ENCODE measurements around the gene MGAT4A. TPM values are rescaled to one million over a fixed set of nuclear protein-coding genes. Genes with fewer than 3 reads are reported as not detected.
A peak's percentile ranks its signal among the peaks of the same experiment; 100 is the strongest.

MGAT4A gene
- total and polyA plus RNA-seq, 4 donors: 16.1 to 43.7 (median 31.9) TPM

- no peaks in the 10 kb centered on the region for H3K36me3 ChIP-seq (ENCODE audit: control insufficient read depth in 4 of 4, insufficient read depth in 4 of 4, low read length in 4 of 4)
- no peak overlapping the region for H3K4me3 ChIP-seq
- no peak for TF ChIP-seq CTCF (IDR thresholded peaks at IDR 0.05; ENCODE audit: control extremely low read depth, extremely low read depth)
- H3K4me1 ChIP-seq (ENCODE audit: control insufficient read depth in 5 of 5, insufficient read depth in 5 of 5, low read length in 5 of 5): peaks cover 0 to 9% (median 4%) of the 10 kb centered on the region in 5 donors
- H3K9ac ChIP-seq (ENCODE audit: insufficient read depth in 1 of 2, low read length in 2 of 2): no peak overlapping the region
- ATAC-seq (ENCODE audit: insufficient read depth, low FRiP score) (no peak), DNase-seq (no peak)
- 41 to 53% methylated on average over 2 of the region's 2 CpGs for WGBS, 2 donors
- H3K27me3 ChIP-seq (ENCODE audit: control insufficient read depth in 3 of 3, insufficient read depth in 3 of 3, low read length in 2 of 3): peaks cover 0 to 4% (median 1%) of the 10 kb centered on the region in 3 donors
- H3K9me3 ChIP-seq (ENCODE audit: control insufficient read depth in 4 of 4, insufficient read depth in 3 of 4, low read length in 3 of 4): no peaks in the 10 kb centered on the region
- no peak overlapping the region for H3K27ac ChIP-seq (ENCODE audit: low read depth in 1 of 2, low read length in 1 of 2)
Observed at GRCh38 chr2:98734823-98735260, 3.9 kb upstream of the MGAT4A start.

- H3K27ac ChIP-seq (ENCODE audit: low read depth in 1 of 2, low read length in 1 of 2): no peak overlapping the region
- DNase-seq: no peak
- WGBS, 2 donors: 28 to 49% methylated on average over 3 of the region's 3 CpGs
Observed at GRCh38 chr2:98734162-98734561, 3.2 kb upstream of the MGAT4A start.

GRCh38 chr2:98732430-98733051 lies 1.6 kb upstream of the MGAT4A start:
- Histone ChIP-seq H3K4me1 (ENCODE audit: control insufficient read depth in 5 of 5, insufficient read depth in 5 of 5, low read length in 5 of 5) (peaks cover 0 to 11% (median 4%) of the 10 kb centered on the region in 5 donors), H3K27me3 (ENCODE audit: control insufficient read depth in 3 of 3, insufficient read depth in 3 of 3, low read length in 2 of 3) (peaks cover 0 to 13% (median 8%) of the 10 kb centered on the region in 3 donors), H3K9ac (ENCODE audit: insufficient read depth in 1 of 2, low read length in 2 of 2) (peak overlapping the region in 1 of 2 donors; percentile 47), H3K27ac (ENCODE audit: low read depth in 1 of 2, low read length in 1 of 2) (no peak overlapping the region), H3K4me3 (no peak overlapping the region), H3K36me3 (ENCODE audit: control insufficient read depth in 4 of 4, insufficient read depth in 4 of 4, low read length in 4 of 4) (no peaks in the 10 kb centered on the region), H3K9me3 (ENCODE audit: control insufficient read depth in 4 of 4, insufficient read depth in 3 of 4, low read length in 3 of 4) (no peaks in the 10 kb centered on the region)
- WGBS, 2 donors: 74 to 79% methylated on average over 8 of the region's 8 CpGs
- TF ChIP-seq CTCF (IDR thresholded peaks at IDR 0.05; ENCODE audit: control extremely low read depth, extremely low read depth): no peak
- DNase-seq (no peak), ATAC-seq (ENCODE audit: insufficient read depth, low FRiP score) (no peak)

More at GRCh38 chr2:98734162-98734561, 3.2 kb upstream of the MGAT4A start:
- no peak for ATAC-seq (ENCODE audit: insufficient read depth, low FRiP score)
- H3K27me3 ChIP-seq (ENCODE audit: control insufficient read depth in 3 of 3, insufficient read depth in 3 of 3, low read length in 2 of 3): peaks cover 0 to 10% (median 5%) of the 10 kb centered on the region in 3 donors
- no peak for TF ChIP-seq CTCF (IDR thresholded peaks at IDR 0.05; ENCODE audit: control extremely low read depth, extremely low read depth)
- H3K9ac ChIP-seq (ENCODE audit: insufficient read depth in 1 of 2, low read length in 2 of 2): no peak overlapping the region
- H3K4me1 ChIP-seq (ENCODE audit: control insufficient read depth in 5 of 5, insufficient read depth in 5 of 5, low read length in 5 of 5): peaks cover 0 to 10% (median 4%) of the 10 kb centered on the region in 5 donors
- no peaks in the 10 kb centered on the region for H3K36me3 ChIP-seq (ENCODE audit: control insufficient read depth in 4 of 4, insufficient read depth in 4 of 4, low read length in 4 of 4)
- H3K4me3 ChIP-seq: no peak overlapping the region
- no peaks in the 10 kb centered on the region for H3K9me3 ChIP-seq (ENCODE audit: control insufficient read depth in 4 of 4, insufficient read depth in 3 of 4, low read length in 3 of 4)
